ENCODE data around the gene GAST. TPM values are rescaled to one million over a fixed set of nuclear protein-coding genes. Genes with fewer than 3 reads are reported as not detected.

GAST gene
- total and polyA plus RNA-seq, 9 of the 15 experiments (the other 6 are each of a cell fraction or from before 2014, with no cell fraction given) = not detected

DNA sequence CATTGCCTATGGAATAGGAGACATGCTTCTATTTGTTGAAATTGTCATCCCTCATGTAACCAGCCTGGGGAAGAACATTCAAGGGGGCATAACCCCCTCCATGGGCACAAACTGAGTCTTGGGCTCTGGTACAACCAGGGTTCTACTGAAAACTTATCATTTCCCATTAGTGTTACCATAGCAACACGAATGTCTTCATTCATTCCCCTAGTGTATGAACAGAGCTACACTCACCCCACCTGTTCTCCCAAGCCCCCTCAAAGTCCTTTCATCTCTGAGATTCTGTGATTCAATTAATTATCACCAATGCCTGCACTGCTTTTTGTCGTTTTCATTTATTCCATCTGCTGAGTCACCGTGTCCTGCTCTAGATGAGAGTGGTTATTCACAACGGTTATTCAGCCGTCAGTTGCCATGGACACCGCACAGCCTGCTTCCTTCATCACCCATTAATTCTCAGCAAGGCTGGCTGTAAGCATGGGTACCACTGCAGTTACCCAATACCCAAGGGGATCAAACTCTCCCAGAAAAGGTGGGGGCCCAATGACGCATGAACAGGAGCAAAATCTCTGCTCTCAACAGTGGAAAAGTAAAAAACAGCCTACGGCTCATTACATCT, 1.6 kb upstream of the GAST start (continued):
- TF ChIP-seq ZBTB43 (CRISPR knock-in tag; IDR thresholded peaks at IDR 0.05) (no peak), MAFK (IDR thresholded peaks at IDR 0.05; ENCODE audit: low read length) (peak; percentile 51), FIP1L1 (IDR thresholded peaks at IDR 0.05; ENCODE audit: low read depth, low read length, poor library complexity, severe bottlenecking) (no peak), SREBF2 (CRISPR knock-in tag; IDR thresholded peaks at IDR 0.05) (no peak), TBP (optimal IDR thresholded peaks at IDR 0.05; ENCODE audit: low read depth, low read length) (no peak), ZNF146 (CRISPR knock-in tag; IDR thresholded peaks at IDR 0.05; ENCODE audit: unreplicated experiment) (no peak), BACH1 (tag; IDR thresholded peaks at IDR 0.05) (0 out of 2 replicates have a peak, but pooled peaks have one; percentile 20), ZNF316 (IDR thresholded peaks at IDR 0.05) (peak; percentile 77), AFF4 (CRISPR knock-in tag; IDR thresholded peaks at IDR 0.05) (no peak), MLLT1 (IDR thresholded peaks at IDR 0.05) (no peak), HNRNPK (IDR thresholded peaks at IDR 0.05; ENCODE audit: low read depth, low read length, poor library complexity, severe bottlenecking) (no peak)
- TF ChIP-seq, protein P1, sequence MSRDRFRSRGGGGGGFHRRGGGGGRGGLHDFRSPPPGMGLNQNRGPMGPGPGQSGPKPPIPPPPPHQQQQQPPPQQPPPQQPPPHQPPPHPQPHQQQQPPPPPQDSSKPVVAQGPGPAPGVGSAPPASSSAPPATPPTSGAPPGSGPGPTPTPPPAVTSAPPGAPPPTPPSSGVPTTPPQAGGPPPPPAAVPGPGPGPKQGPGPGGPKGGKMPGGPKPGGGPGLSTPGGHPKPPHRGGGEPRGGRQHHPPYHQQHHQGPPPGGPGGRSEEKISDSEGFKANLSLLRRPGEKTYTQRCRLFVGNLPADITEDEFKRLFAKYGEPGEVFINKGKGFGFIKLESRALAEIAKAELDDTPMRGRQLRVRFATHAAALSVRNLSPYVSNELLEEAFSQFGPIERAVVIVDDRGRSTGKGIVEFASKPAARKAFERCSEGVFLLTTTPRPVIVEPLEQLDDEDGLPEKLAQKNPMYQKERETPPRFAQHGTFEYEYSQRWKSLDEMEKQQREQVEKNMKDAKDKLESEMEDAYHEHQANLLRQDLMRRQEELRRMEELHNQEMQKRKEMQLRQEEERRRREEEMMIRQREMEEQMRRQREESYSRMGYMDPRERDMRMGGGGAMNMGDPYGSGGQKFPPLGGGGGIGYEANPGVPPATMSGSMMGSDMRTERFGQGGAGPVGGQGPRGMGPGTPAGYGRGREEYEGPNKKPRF (IDR thresholded peaks at IDR 0.05; ENCODE audit: low read depth, low read length) = no peak
- TF ChIP-seq, protein P2, sequence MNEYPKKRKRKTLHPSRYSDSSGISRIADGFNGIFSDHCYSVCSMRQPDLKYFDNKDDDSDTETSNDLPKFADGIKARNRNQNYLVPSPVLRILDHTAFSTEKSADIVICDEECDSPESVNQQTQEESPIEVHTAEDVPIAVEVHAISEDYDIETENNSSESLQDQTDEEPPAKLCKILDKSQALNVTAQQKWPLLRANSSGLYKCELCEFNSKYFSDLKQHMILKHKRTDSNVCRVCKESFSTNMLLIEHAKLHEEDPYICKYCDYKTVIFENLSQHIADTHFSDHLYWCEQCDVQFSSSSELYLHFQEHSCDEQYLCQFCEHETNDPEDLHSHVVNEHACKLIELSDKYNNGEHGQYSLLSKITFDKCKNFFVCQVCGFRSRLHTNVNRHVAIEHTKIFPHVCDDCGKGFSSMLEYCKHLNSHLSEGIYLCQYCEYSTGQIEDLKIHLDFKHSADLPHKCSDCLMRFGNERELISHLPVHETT (CRISPR knock-in tag; conservative IDR thresholded peaks at IDR 0.05 in 1 of 2, IDR thresholded peaks at IDR 0.05 in 1 of 2) = no peak
